WTC11 (cell line): ENCODE results near the gene SPAG5. TPM values are rescaled to one million over a fixed set of nuclear protein-coding genes. Genes with fewer than 3 reads are reported as not detected.

Experiments used
- ATAC-seq: fragments of 200-7000 bp; cut with Tn5 transposase; 2 replicates; pipeline ENCODE4 v1.10.0; 2021; ENCODE audit warnings: mild to moderate bottlenecking, moderate library complexity
- CTCF ChIA-PET: fragments of 300-600 bp; sonication (Branson Sonifier 250); formaldehyde crosslinking; loops from one replicate; lab custom pipeline; 2021; ENCODE audit warnings: antibody characterized with exemption; lab: Charles Lee
- POLR2A ChIA-PET: fragments of 350-600 bp; sonication (Branson Sonifier 250); formaldehyde crosslinking; loops from one replicate; lab custom pipeline; 2021; ENCODE audit warnings: antibody characterized with exemption; lab: Charles Lee
- DNase-seq: peaks from one replicate; pipeline ENCODE4 v3.0.0; 2021; ENCODE audit warnings: low spot score
- H3K27ac Mint-ChIP-seq: 2 replicates; pipeline ENCODE4 v1.8.0; 2021; ENCODE audit warnings: mixed read lengths
- H3K27me3 Mint-ChIP-seq: 2 replicates; pipeline ENCODE4 v1.8.0; 2021; ENCODE audit warnings: low read depth, mild to moderate bottlenecking, moderate library complexity, mixed read lengths
- H3K36me3 Mint-ChIP-seq: 2 replicates; pipeline ENCODE4 v1.8.0; 2021; ENCODE audit warnings: mixed read lengths
- H3K4me1 Mint-ChIP-seq: 2 replicates; pipeline ENCODE4 v1.8.0; 2022; ENCODE audit warnings: mixed read lengths
- H3K4me3 Mint-ChIP-seq: 2 replicates; pipeline ENCODE4 v1.8.0; 2021; ENCODE audit warnings: mild to moderate bottlenecking, moderate library complexity, mixed read lengths
- H3K9me3 Mint-ChIP-seq: 2 replicates; pipeline ENCODE4 v1.8.0; 2021; ENCODE audit warnings: mixed read lengths
- EMX1 ChIP-seq: fragments of 250-450 bp; sonication (Bioruptor Pico); IDR thresholded peaks from 2 replicates; pipeline ENCODE4 v1.8.0; 2021; ENCODE audit warnings: mild to moderate bottlenecking
- FOXK1 ChIP-seq: sonication (generic); formaldehyde crosslinking; IDR thresholded peaks from 2 replicates; pipeline ENCODE4 v1.8.0; 2022; ENCODE audit warnings: mild to moderate bottlenecking, moderate library complexity, missing genetic modification reagents
- HMGA2 ChIP-seq: fragments of 250-450 bp; sonication (Bioruptor Pico); IDR thresholded peaks from 2 replicates; pipeline ENCODE4 v1.4.0; 2021; ENCODE audit warnings: mild to moderate bottlenecking, moderate library complexity
- JUN ChIP-seq: sonication (generic); formaldehyde crosslinking; IDR thresholded peaks from 2 replicates; pipeline ENCODE4 v1.8.0; 2023; ENCODE audit warnings: mild to moderate bottlenecking, missing genetic modification reagents
- MXD4 ChIP-seq: fragments of 250-450 bp; sonication (Bioruptor Pico); IDR thresholded peaks from 2 replicates; pipeline ENCODE4 v1.8.0; 2021; ENCODE audit warnings: mild to moderate bottlenecking, moderate library complexity, borderline replicate concordance
- SMAD4 ChIP-seq: sonication (generic); formaldehyde crosslinking; IDR thresholded peaks from 2 replicates; pipeline ENCODE4 v1.8.0; 2022; ENCODE audit warnings: mild to moderate bottlenecking, missing genetic modification reagents
- TCF7 ChIP-seq: sonication (generic); formaldehyde crosslinking; IDR thresholded peaks from 2 replicates; pipeline ENCODE4 v1.8.0; 2022; ENCODE audit warnings: mild to moderate bottlenecking, low read depth, missing genetic modification reagents, moderate library complexity
- total RNA-seq: library from RNA; stranded (reverse); gene quantifications from 3 replicates; pipeline ENCODE4 v1.2.3, GENCODE V29; 2021
- TF ChIP-seq, protein P1 (sequence below): sonication (generic); formaldehyde crosslinking; IDR thresholded peaks from 2 replicates; pipeline ENCODE4 v1.8.1; 2022; ENCODE audit warnings: mild to moderate bottlenecking, missing genetic modification reagents, moderate library complexity, borderline replicate concordance
- TF ChIP-seq, protein P2 (sequence below): sonication (generic); formaldehyde crosslinking; IDR thresholded peaks from 2 replicates; pipeline ENCODE4 v1.8.1; 2022; ENCODE audit warnings: missing genetic modification reagents, borderline replicate concordance
- TF ChIP-seq, protein P3 (sequence below): sonication (generic); formaldehyde crosslinking; conservative IDR thresholded peaks from 2 replicates; pipeline ENCODE4 v1.8.1; 2023; ENCODE audit warnings: mild to moderate bottlenecking, low read depth, missing genetic modification reagents, moderate library complexity
- TF ChIP-seq, protein P4 (sequence below): sonication (generic); formaldehyde crosslinking; IDR thresholded peaks from 2 replicates; pipeline ENCODE4 v1.8.1; 2023; ENCODE audit warnings: mild to moderate bottlenecking, moderate library complexity, missing genetic modification reagents
- TF ChIP-seq, protein P5 (sequence below): sonication (generic); formaldehyde crosslinking; IDR thresholded peaks from 2 replicates; pipeline ENCODE4 v1.8.0; 2023; ENCODE audit warnings: missing genetic modification reagents, mild to moderate bottlenecking, borderline replicate concordance

The SPAG5 gene
- total RNA-seq, 1 experiment from 2014 or later: 146 TPM

DNA sequence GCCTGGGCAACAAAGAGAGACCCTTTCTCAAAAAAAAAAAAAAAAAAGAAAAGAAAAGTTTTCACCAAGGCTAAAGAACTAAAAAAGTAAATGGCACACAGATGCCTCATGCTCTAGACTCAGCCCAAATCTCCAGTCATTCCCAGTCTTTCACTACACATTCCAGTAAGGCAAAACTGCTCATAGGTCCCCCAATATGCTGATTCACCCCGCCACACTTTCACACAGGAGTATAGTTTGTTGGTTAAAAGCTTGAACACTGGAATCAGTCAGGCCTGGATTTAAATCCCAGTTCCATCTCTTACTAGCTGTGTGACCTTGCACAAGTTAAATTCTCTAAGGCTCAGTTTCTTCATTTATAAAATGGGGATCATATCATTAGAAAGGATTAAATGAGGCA lies 29.4 kb downstream of the SPAG5 start:
- no peak for ATAC-seq
- no peak for TF ChIP-seq SMAD4 (CRISPR knock-in tag)
- TF ChIP-seq MXD4 (CRISPR knock-in tag): no peak
- no peak for TF ChIP-seq HMGA2 (CRISPR knock-in tag)
- TF ChIP-seq, protein P1, sequence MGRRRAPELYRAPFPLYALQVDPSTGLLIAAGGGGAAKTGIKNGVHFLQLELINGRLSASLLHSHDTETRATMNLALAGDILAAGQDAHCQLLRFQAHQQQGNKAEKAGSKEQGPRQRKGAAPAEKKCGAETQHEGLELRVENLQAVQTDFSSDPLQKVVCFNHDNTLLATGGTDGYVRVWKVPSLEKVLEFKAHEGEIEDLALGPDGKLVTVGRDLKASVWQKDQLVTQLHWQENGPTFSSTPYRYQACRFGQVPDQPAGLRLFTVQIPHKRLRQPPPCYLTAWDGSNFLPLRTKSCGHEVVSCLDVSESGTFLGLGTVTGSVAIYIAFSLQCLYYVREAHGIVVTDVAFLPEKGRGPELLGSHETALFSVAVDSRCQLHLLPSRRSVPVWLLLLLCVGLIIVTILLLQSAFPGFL (CRISPR knock-in tag): no peak
- no peak for TF ChIP-seq EMX1 (CRISPR knock-in tag)
- TF ChIP-seq TCF7 (CRISPR knock-in tag): no peak
- TF ChIP-seq, protein P2, sequence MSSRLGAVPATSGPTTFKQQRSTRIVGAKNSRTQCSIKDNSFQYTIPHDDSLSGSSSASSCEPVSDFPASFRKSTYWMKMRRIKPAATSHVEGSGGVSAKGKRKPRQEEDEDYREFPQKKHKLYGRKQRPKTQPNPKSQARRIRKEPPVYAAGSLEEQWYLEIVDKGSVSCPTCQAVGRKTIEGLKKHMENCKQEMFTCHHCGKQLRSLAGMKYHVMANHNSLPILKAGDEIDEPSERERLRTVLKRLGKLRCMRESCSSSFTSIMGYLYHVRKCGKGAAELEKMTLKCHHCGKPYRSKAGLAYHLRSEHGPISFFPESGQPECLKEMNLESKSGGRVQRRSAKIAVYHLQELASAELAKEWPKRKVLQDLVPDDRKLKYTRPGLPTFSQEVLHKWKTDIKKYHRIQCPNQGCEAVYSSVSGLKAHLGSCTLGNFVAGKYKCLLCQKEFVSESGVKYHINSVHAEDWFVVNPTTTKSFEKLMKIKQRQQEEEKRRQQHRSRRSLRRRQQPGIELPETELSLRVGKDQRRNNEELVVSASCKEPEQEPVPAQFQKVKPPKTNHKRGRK (CRISPR knock-in tag): no peak
- TF ChIP-seq, protein P3, sequence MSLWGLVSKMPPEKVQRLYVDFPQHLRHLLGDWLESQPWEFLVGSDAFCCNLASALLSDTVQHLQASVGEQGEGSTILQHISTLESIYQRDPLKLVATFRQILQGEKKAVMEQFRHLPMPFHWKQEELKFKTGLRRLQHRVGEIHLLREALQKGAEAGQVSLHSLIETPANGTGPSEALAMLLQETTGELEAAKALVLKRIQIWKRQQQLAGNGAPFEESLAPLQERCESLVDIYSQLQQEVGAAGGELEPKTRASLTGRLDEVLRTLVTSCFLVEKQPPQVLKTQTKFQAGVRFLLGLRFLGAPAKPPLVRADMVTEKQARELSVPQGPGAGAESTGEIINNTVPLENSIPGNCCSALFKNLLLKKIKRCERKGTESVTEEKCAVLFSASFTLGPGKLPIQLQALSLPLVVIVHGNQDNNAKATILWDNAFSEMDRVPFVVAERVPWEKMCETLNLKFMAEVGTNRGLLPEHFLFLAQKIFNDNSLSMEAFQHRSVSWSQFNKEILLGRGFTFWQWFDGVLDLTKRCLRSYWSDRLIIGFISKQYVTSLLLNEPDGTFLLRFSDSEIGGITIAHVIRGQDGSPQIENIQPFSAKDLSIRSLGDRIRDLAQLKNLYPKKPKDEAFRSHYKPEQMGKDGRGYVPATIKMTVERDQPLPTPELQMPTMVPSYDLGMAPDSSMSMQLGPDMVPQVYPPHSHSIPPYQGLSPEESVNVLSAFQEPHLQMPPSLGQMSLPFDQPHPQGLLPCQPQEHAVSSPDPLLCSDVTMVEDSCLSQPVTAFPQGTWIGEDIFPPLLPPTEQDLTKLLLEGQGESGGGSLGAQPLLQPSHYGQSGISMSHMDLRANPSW (CRISPR knock-in tag): no peak
- TF ChIP-seq, protein P4, sequence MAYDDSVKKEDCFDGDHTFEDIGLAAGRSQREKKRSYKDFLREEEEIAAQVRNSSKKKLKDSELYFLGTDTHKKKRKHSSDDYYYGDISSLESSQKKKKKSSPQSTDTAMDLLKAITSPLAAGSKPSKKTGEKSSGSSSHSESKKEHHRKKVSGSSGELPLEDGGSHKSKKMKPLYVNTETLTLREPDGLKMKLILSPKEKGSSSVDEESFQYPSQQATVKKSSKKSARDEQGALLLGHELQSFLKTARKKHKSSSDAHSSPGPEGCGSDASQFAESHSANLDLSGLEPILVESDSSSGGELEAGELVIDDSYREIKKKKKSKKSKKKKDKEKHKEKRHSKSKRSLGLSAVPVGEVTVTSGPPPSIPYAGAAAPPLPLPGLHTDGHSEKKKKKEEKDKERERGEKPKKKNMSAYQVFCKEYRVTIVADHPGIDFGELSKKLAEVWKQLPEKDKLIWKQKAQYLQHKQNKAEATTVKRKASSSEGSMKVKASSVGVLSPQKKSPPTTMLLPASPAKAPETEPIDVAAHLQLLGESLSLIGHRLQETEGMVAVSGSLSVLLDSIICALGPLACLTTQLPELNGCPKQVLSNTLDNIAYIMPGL: no peak
- TF ChIP-seq, protein P5, sequence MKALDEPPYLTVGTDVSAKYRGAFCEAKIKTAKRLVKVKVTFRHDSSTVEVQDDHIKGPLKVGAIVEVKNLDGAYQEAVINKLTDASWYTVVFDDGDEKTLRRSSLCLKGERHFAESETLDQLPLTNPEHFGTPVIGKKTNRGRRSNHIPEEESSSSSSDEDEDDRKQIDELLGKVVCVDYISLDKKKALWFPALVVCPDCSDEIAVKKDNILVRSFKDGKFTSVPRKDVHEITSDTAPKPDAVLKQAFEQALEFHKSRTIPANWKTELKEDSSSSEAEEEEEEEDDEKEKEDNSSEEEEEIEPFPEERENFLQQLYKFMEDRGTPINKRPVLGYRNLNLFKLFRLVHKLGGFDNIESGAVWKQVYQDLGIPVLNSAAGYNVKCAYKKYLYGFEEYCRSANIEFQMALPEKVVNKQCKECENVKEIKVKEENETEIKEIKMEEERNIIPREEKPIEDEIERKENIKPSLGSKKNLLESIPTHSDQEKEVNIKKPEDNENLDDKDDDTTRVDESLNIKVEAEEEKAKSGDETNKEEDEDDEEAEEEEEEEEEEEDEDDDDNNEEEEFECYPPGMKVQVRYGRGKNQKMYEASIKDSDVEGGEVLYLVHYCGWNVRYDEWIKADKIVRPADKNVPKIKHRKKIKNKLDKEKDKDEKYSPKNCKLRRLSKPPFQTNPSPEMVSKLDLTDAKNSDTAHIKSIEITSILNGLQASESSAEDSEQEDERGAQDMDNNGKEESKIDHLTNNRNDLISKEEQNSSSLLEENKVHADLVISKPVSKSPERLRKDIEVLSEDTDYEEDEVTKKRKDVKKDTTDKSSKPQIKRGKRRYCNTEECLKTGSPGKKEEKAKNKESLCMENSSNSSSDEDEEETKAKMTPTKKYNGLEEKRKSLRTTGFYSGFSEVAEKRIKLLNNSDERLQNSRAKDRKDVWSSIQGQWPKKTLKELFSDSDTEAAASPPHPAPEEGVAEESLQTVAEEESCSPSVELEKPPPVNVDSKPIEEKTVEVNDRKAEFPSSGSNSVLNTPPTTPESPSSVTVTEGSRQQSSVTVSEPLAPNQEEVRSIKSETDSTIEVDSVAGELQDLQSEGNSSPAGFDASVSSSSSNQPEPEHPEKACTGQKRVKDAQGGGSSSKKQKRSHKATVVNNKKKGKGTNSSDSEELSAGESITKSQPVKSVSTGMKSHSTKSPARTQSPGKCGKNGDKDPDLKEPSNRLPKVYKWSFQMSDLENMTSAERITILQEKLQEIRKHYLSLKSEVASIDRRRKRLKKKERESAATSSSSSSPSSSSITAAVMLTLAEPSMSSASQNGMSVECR (CRISPR knock-in tag): no peak
- peak overlapping the region; percentile 91 for H3K4me3 Mint-ChIP-seq
- no peak for DNase-seq
- peaks cover 14% of the 10 kb centered on the region for H3K4me1 Mint-ChIP-seq
- H3K27me3 Mint-ChIP-seq: peaks cover 3% of the 10 kb centered on the region; the same call in 1 of the 2 replicates
- peaks cover 20% of the 10 kb centered on the region for H3K36me3 Mint-ChIP-seq
- peak overlapping the region; percentile 27 for H3K27ac Mint-ChIP-seq
- CTCF ChIA-PET: interaction anchor here (2.6 to 4.9 kb wide), 2 partner anchors 22 to 75 kb away, joined by 10 to 26 read pairs; partner anchors contain the start of gene BLTP2
- H3K9me3 Mint-ChIP-seq: no peaks in the 10 kb centered on the region
- POLR2A ChIA-PET: no interaction called here

DNA sequence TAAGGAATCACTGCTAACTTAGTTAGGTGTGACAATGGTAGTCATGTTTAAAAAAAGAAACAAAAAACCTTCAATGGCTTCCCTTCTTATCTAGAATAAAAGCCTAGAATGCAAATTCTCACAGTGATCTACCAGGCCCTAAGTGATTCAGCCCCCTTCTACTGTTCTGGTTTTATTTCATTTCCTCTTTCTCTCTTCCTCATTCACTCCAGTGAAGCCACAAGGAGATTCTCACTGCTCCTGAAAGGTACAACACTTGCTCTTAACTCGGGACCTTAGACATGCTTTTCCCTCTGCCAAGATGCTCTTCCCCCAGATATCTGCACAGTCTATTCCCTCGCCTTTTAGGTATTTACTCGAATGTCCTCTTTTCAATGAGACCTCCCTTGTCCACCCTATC lies 31.2 kb downstream of the SPAG5 start:
- peak overlapping the region; percentile 47; the same call in 1 of the 2 replicates for H3K27ac Mint-ChIP-seq
- H3K4me3 Mint-ChIP-seq: no peak overlapping the region
- CTCF ChIA-PET: interaction anchor here (4.9 kb wide), 1 partner anchor 21 kb away, joined by 26 read pairs; no protein-coding TSS in a partner anchor
- H3K4me1 Mint-ChIP-seq: peaks cover 14% of the 10 kb centered on the region
- H3K27me3 Mint-ChIP-seq: peaks cover under 1% of the 10 kb centered on the region; the same call in 1 of the 2 replicates
- no peak for ATAC-seq
- H3K9me3 Mint-ChIP-seq: no peaks in the 10 kb centered on the region
- POLR2A ChIA-PET: no interaction called here
- no peak for DNase-seq
- TF ChIP-seq JUN (CRISPR knock-in tag) (no peak), MXD4 (CRISPR knock-in tag) (no peak), FOXK1 (CRISPR knock-in tag) (no peak)
- TF ChIP-seq, protein P5 (CRISPR knock-in tag): no peak
- peaks cover 19% of the 10 kb centered on the region for H3K36me3 Mint-ChIP-seq
